Neural progenitor cell (in vitro differentiated cells): ENCODE results near the gene FAM50A. TPM values are rescaled to one million over a fixed set of nuclear protein-coding genes. Genes with fewer than 3 reads are reported as not detected.

Source experiments
- DNase-seq: peaks from one replicate; pipeline ENCODE4 v3.0.0-alpha.2; 2016; ENCODE audit warnings: low spot score
- H2AFZ ChIP-seq: fragments of 200-600 bp; sonication (generic); replicated peaks from 2 replicates; pipeline ENCODE4 v1.6.1; 2016; ENCODE audit warnings: antibody characterized with exemption
- H3F3A ChIP-seq: fragments of 200-600 bp; sonication (generic); 2 replicates; pipeline ENCODE4 v1.6.1; 2016; ENCODE audit warnings: antibody characterized with exemption, low read depth
- H3K27ac ChIP-seq: fragments of 200-600 bp; sonication (generic); 2 replicates; pipeline ENCODE4 v1.5.1; 2016; ENCODE audit warnings: mild to moderate bottlenecking
- H3K27me3 ChIP-seq: fragments of 200-600 bp; sonication (generic); 2 replicates; pipeline ENCODE4 v1.6.1; 2016; ENCODE audit warnings: mild to moderate bottlenecking, moderate library complexity
- H3K36me3 ChIP-seq: fragments of 200-600 bp; sonication (generic); 2 replicates; pipeline ENCODE4 v1.5.1; 2016
- H3K4me1 ChIP-seq: fragments of 200-600 bp; sonication (generic); 2 replicates; pipeline ENCODE4 v1.6.1; 2016; ENCODE audit warnings: mixed run types
- H3K4me2 ChIP-seq: fragments of 200-600 bp; sonication (generic); 2 replicates; pipeline ENCODE4 v1.6.1; 2016
- H3K4me3 ChIP-seq: fragments of 200-600 bp; sonication (generic); 2 replicates; pipeline ENCODE4 v1.5.1; 2016
- H3K79me2 ChIP-seq: fragments of 200-600 bp; sonication (generic); 2 replicates; pipeline ENCODE4 v1.6.1; 2016; ENCODE audit warnings: low read depth
- H3K9ac ChIP-seq: fragments of 200-600 bp; sonication (generic); 2 replicates; pipeline ENCODE4 v1.6.1; 2016
- H3K9me3 ChIP-seq: fragments of 200-600 bp; sonication (generic); 2 replicates; pipeline ENCODE4 v1.5.1; 2016; ENCODE audit warnings: low read depth
- H4K20me1 ChIP-seq: fragments of 200-600 bp; sonication (generic); 2 replicates; pipeline ENCODE4 v1.6.1; 2016; ENCODE audit warnings: low read depth
- H3K27ac Mint-ChIP-seq: 3 replicates; pipeline ENCODE4 v1.8.0; 2021; ENCODE audit warnings: mixed read lengths
- H3K27me3 Mint-ChIP-seq: 2 replicates; pipeline ENCODE4 v1.8.0; 2022; ENCODE audit warnings: low read depth, mild to moderate bottlenecking, inconsistent platforms, moderate library complexity, mixed read lengths; ENCODE audit not compliant: insufficient read depth
- H3K36me3 Mint-ChIP-seq: 3 replicates; pipeline ENCODE4 v1.8.0; 2021; ENCODE audit warnings: mixed read lengths
- H3K4me1 Mint-ChIP-seq: 3 replicates; pipeline ENCODE4 v1.8.0; 2021; ENCODE audit warnings: mixed read lengths
- H3K4me3 Mint-ChIP-seq: 3 replicates; pipeline ENCODE4 v1.8.0; 2021; ENCODE audit warnings: mild to moderate bottlenecking, moderate library complexity, mixed read lengths
- H3K9me3 Mint-ChIP-seq: 3 replicates; pipeline ENCODE4 v1.8.0; 2020; ENCODE audit warnings: mixed read lengths
- CTCF ChIP-seq: fragments of 200-600 bp; sonication (generic); IDR thresholded peaks from 2 replicates; pipeline ENCODE4 v1.5.1; 2017; ENCODE audit warnings: antibody characterized with exemption, mild to moderate bottlenecking
- EZH2 ChIP-seq: fragments of 200-600 bp; sonication (generic); IDR thresholded peaks from 2 replicates; pipeline ENCODE4 v1.6.1; 2017; ENCODE audit warnings: antibody characterized with exemption, mild to moderate bottlenecking, moderate library complexity
- EZH2phosphoT487 ChIP-seq: fragments of 200-600 bp; sonication (generic); IDR thresholded peaks from 2 replicates; pipeline ENCODE4 v1.6.1; 2017; ENCODE audit warnings: antibody characterized with exemption
- total RNA-seq: library from RNA; depleted of rRNA; stranded (reverse); fragments of >200 nt; gene quantifications from 2 replicates; pipeline ENCODE4 v1.2.3, GENCODE V29; 2015; ENCODE audit warnings: low replicate concordance

The FAM50A gene
- total RNA-seq, 1 donor from 2014 or later = 30.4 TPM

DNA sequence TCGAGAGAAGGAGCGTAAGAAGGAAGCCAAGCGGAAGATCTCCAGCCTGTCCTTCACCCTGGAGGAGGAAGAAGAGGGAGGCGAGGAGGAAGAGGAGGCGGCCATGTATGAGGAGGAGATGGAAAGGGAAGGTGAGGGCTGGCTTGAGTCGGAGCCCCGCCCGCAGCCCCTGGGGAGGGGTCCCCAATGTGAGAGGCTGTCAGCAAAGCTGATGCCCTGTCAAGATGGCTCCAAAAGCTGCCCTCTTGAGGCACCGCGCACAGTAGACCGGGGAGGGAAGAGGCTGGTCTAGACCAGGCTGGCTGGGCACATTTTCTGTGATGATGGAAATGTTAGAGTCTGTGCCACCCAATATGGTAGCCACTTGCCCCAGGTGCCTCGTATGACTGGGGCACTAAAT, 2.5 kb downstream of the FAM50A start:
- Histone ChIP-seq H4K20me1 (peaks cover 17% of the 10 kb centered on the region), H3K9ac (no peak overlapping the region), H2AFZ (no peak overlapping the region), H3K4me1 (no peaks in the 10 kb centered on the region), H3K27me3 (no peaks in the 10 kb centered on the region), H3K36me3 (no peaks in the 10 kb centered on the region), H3K79me2 (peaks cover 13% of the 10 kb centered on the region), H3F3A (peaks cover 11% of the 10 kb centered on the region), H3K27ac (no peak overlapping the region), H3K4me2 (no peak overlapping the region), H3K9me3 (no peaks in the 10 kb centered on the region), H3K4me3 (no peak overlapping the region)
- no peak for DNase-seq
- H3K27me3 Mint-ChIP-seq = peaks cover 13% of the 10 kb centered on the region
- H3K27ac Mint-ChIP-seq = no peak overlapping the region
- TF ChIP-seq CTCF = no peak
- no peak for TF ChIP-seq EZH2phosphoT487
- TF ChIP-seq EZH2 = no peak
- H3K4me3 Mint-ChIP-seq = no peak overlapping the region
- H3K9me3 Mint-ChIP-seq = peaks cover 13% of the 10 kb centered on the region
- peaks cover 6% of the 10 kb centered on the region for H3K4me1 Mint-ChIP-seq
- peaks cover 7% of the 10 kb centered on the region for H3K36me3 Mint-ChIP-seq

DNA sequence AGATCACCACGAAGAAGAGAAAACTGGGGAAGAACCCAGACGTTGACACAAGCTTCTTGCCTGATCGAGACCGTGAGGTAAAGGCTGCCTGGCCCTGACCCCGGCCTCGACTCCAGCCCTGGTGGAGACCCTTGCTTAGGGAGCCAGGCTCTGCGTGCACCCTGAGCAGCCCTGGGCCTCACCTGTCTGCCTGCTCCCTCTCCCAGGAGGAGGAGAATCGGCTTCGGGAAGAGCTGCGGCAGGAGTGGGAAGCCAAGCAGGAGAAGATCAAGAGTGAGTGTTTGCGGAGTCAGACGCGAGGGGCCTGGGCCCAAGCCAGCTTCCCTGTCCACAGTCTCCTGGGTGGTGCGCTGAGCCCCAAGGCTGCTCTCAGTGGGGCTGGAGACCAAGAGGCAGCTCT, 4.5 kb downstream of the FAM50A start:
- Histone ChIP-seq H3K9ac (no peak overlapping the region), H3K4me1 (no peaks in the 10 kb centered on the region), H3K36me3 (no peaks in the 10 kb centered on the region), H3K27ac (no peak overlapping the region), H3K4me3 (no peak overlapping the region), H4K20me1 (peaks cover 8% of the 10 kb centered on the region), H3K27me3 (no peaks in the 10 kb centered on the region), H3K4me2 (no peak overlapping the region), H3F3A (peaks cover 1% of the 10 kb centered on the region), H3K79me2 (peaks cover 13% of the 10 kb centered on the region), H3K9me3 (no peaks in the 10 kb centered on the region), H2AFZ (no peak overlapping the region)
- no peak for DNase-seq
- Mint-ChIP-seq H3K4me3 (no peak overlapping the region), H3K4me1 (peaks cover under 1% of the 10 kb centered on the region), H3K27me3 (peaks cover 12% of the 10 kb centered on the region), H3K36me3 (peaks cover 11% of the 10 kb centered on the region), H3K27ac (no peak overlapping the region), H3K9me3 (peaks cover 17% of the 10 kb centered on the region)
- no peak for TF ChIP-seq EZH2
- no peak for TF ChIP-seq CTCF
- TF ChIP-seq EZH2phosphoT487 = no peak

DNA sequence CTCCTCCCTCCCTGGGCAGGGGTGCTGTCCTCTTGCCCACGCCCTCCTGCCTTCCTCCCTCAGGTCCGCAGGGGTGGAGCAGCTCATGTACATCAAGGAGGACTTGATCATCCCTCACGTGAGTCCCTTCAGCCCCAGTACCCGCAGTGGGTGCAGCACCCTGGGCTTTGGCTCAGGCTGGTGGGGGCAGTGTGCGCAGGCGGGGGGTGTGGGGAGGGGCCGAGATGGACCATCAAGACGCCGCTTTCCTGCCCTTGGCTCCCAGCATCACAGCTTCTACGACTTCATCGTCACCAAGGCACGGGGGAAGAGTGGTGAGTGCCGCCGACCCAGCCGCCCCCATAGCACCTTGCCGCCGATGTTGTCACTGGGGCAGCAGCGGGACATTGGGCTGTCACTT, 5.7 kb downstream of the FAM50A start:
- no peak for TF ChIP-seq CTCF
- no peak for TF ChIP-seq EZH2phosphoT487
- Histone ChIP-seq H3F3A (no peaks in the 10 kb centered on the region), H2AFZ (no peak overlapping the region), H3K4me3 (no peak overlapping the region), H3K9ac (no peak overlapping the region), H3K79me2 (peaks cover 10% of the 10 kb centered on the region), H3K4me1 (no peaks in the 10 kb centered on the region), H3K27ac (no peak overlapping the region), H4K20me1 (peaks cover 6% of the 10 kb centered on the region), H3K9me3 (no peaks in the 10 kb centered on the region), H3K4me2 (no peak overlapping the region), H3K27me3 (no peaks in the 10 kb centered on the region), H3K36me3 (no peaks in the 10 kb centered on the region)
- Mint-ChIP-seq H3K36me3 (peaks cover 11% of the 10 kb centered on the region), H3K27me3 (peaks cover 17% of the 10 kb centered on the region), H3K9me3 (peaks cover 19% of the 10 kb centered on the region), H3K4me1 (no peaks in the 10 kb centered on the region), H3K27ac (no peak overlapping the region), H3K4me3 (no peak overlapping the region)
- DNase-seq = no peak
